ENCODE data around the gene SNX9. TPM values are rescaled to one million over a fixed set of nuclear protein-coding genes. Genes with fewer than 3 reads are reported as not detected.

SNX9 gene
- total RNA-seq (10 to 100 TPM; 46.6 to 48.5 TPM), total RNA-seq (48.2 to 431 (median 149) reads per million in 172 experiments)
- polyA plus RNA-seq (2013, experiment 1 of 2), result 15.4 TPM
- 15.4 TPM for polyA plus RNA-seq (2013, experiment 2 of 2)

- no peaks in the 10 kb centered on the region for H3K9me3 Mint-ChIP-seq
- H3K4me3 Mint-ChIP-seq, result peak within 1 kb of the TSS; percentile 96
- peaks cover 10% of the 10 kb centered on the region for H3K36me3 Mint-ChIP-seq (ENCODE audit: low read depth)
- peak within 1 kb of the TSS; percentile 98 for H3K27ac Mint-ChIP-seq
- Histone ChIP-seq H3K4me1 (ENCODE audit: insufficient read depth, low read length) (peaks cover 17% of the 10 kb centered on the region), H3K9me3 (ENCODE audit: control insufficient read depth in 1 of 2, insufficient read depth in 1 of 2, low read length in 2 of 2) (no peaks in the 10 kb centered on the region), H3K27ac (ENCODE audit: low read depth in 1 of 2, low read length in 2 of 2) (peak within 1 kb of the TSS; percentile 25 to 77), H3K4me3 (ENCODE audit: low read length) (peak within 1 kb of the TSS; percentile 78), H3K27me3 (ENCODE audit: control insufficient read depth in 1 of 2, insufficient read depth in 2 of 2, low read length in 2 of 2) (no peaks in the 10 kb centered on the region), H3K36me3 (ENCODE audit: insufficient read depth, low read length) (no peaks in the 10 kb centered on the region)
- CTCF ChIA-PET, result no interaction called here
- intact Hi-C loops (cut with DNase I, micrococcal nuclease), result loop anchor here (2.0 to 5.0 kb wide), 3 partner anchors 39 to 344 kb away; partner anchors contain the start of genes GTF2H5 (in 1 of the 2) and SERAC1 (in 1 of the 2)
- DNase-seq (peak in 13 of 14 experiments; percentile 38 to 88 (median 59)), ATAC-seq (ENCODE audit: poor library complexity) (peak; percentile 46)
- H3K4me1 Mint-ChIP-seq (ENCODE audit: low read depth), result peaks cover 58% of the 10 kb centered on the region
- POLR2A ChIA-PET, result no interaction called here
- no peaks in the 10 kb centered on the region for H3K27me3 Mint-ChIP-seq
- no peak for TF ChIP-seq CTCF (IDR thresholded peaks at IDR 0.05)
Observed at GRCh38 chr6:157823001-157823527, at the start of gene SNX9. Gene SNX9, plus strand, starts transcription at chr6:157823246. Its CDS starts 189 bp downstream, at chr6:157823435.

GRCh38 chr6:157773248-157773773 is 49.7 kb upstream of the SNX9 start:
- peak overlapping the region; percentile 50 for H3K27ac Mint-ChIP-seq
- ChIA-PET POLR2A (no interaction called here), CTCF (interaction anchor here (0.9 kb wide), 1 partner anchor 106 kb away, joined by 4 read pairs; no protein-coding TSS in a partner anchor)
- Histone ChIP-seq H3K4me1 (ENCODE audit: insufficient read depth, low read length) (peaks cover 18% of the 10 kb centered on the region), H3K27me3 (ENCODE audit: control insufficient read depth in 1 of 2, insufficient read depth in 2 of 2, low read length in 2 of 2) (no peaks in the 10 kb centered on the region), H3K9me3 (ENCODE audit: control insufficient read depth in 1 of 2, insufficient read depth in 1 of 2, low read length in 2 of 2) (peaks cover 5 to 15% of the 10 kb centered on the region in 2 experiments), H3K27ac (ENCODE audit: low read depth in 1 of 2, low read length in 2 of 2) (no peak overlapping the region), H3K36me3 (ENCODE audit: insufficient read depth, low read length) (no peaks in the 10 kb centered on the region), H3K4me3 (ENCODE audit: low read length) (no peak overlapping the region)
- H3K4me1 Mint-ChIP-seq (ENCODE audit: low read depth), result peaks cover 23% of the 10 kb centered on the region
- no peak for ATAC-seq (ENCODE audit: poor library complexity)
- peak overlapping the region; percentile 6 for H3K4me3 Mint-ChIP-seq
- H3K36me3 Mint-ChIP-seq (ENCODE audit: low read depth), result no peaks in the 10 kb centered on the region
- no peak for TF ChIP-seq CTCF (IDR thresholded peaks at IDR 0.05)
- H3K27me3 Mint-ChIP-seq, result no peaks in the 10 kb centered on the region
- no peak for DNase-seq
- intact Hi-C loops (cut with DNase I, micrococcal nuclease), result loop anchor here in 1 of 2 experiments (5.0 kb wide), 1 partner anchor 34 kb away; no protein-coding TSS in a partner anchor
- peaks cover 4% of the 10 kb centered on the region for H3K9me3 Mint-ChIP-seq

- H3K27me3 Mint-ChIP-seq, result no peaks in the 10 kb centered on the region
- POLR2A ChIA-PET, result no interaction called here
- no peak overlapping the region for H3K27ac Mint-ChIP-seq
- H3K9me3 ChIP-seq (ENCODE audit: control insufficient read depth in 1 of 2, insufficient read depth in 1 of 2, low read length in 2 of 2), result peaks cover 5 to 14% of the 10 kb centered on the region in 2 experiments
- peaks cover 4% of the 10 kb centered on the region for H3K9me3 Mint-ChIP-seq
- DNase-seq (peak in 3 of 14 experiments; percentile 31 to 49 (median 42)), ATAC-seq (ENCODE audit: poor library complexity) (no peak)
- no peaks in the 10 kb centered on the region for H3K27me3 ChIP-seq (ENCODE audit: control insufficient read depth in 1 of 2, insufficient read depth in 2 of 2, low read length in 2 of 2)
- intact Hi-C loops (cut with DNase I, micrococcal nuclease), result loop anchor here in 1 of 2 experiments (5.0 kb wide), 1 partner anchor 33 kb away; no protein-coding TSS in a partner anchor
- peaks cover 13% of the 10 kb centered on the region for H3K4me1 Mint-ChIP-seq (ENCODE audit: low read depth)
- CTCF ChIA-PET, result no interaction called here
- H3K4me1 ChIP-seq (ENCODE audit: insufficient read depth, low read length), result peaks cover 7% of the 10 kb centered on the region
- H3K36me3 ChIP-seq (ENCODE audit: insufficient read depth, low read length), result no peaks in the 10 kb centered on the region
- no peak overlapping the region for H3K4me3 ChIP-seq (ENCODE audit: low read length)
- no peak for TF ChIP-seq CTCF (IDR thresholded peaks at IDR 0.05)
- peak overlapping the region; percentile 15 for H3K4me3 Mint-ChIP-seq
- no peaks in the 10 kb centered on the region for H3K36me3 Mint-ChIP-seq (ENCODE audit: low read depth)
- no peak overlapping the region for H3K27ac ChIP-seq (ENCODE audit: low read depth in 1 of 2, low read length in 2 of 2)
Observed at GRCh38 chr6:157774153-157775135, 48.6 kb upstream of the SNX9 start.
